GM20000 (cell line): ENCODE data around the gene FGF7.
"Not testable (repeated sequence)": the region's sequence is repeated elsewhere in the genome, so short reads cannot be mapped to it uniquely, and the experiment has no call there.

Experiments
- DNase-seq: peaks from one replicate; pipeline ENCODE4 v3.0.0; 2012; ENCODE audit warnings: low spot score
- CTCF ChIP-seq: IDR thresholded peaks from 2 replicates; pipeline ENCODE4 v1.5.1; 2012; ENCODE audit warnings: mild to moderate bottlenecking, control low read depth; ENCODE audit errors: extremely low read depth, missing control alignments

Gene FGF7

GRCh38 chr15:49423021-49423420 is at the start of gene FGF7:
FGF7 (plus strand) TSS chr15:49423242; CDS start chr15:49424298, 1,056 bp downstream.
- TF ChIP-seq CTCF, result no peak
- no peak for DNase-seq

- TF ChIP-seq CTCF, result no peak
- no peak for DNase-seq
These were observed 43.0 kb upstream of the FGF7 start for GRCh38 chr15:49379996-49380395.

- no peak for DNase-seq
- no peak for TF ChIP-seq CTCF
These were observed 42.1 kb upstream of the FGF7 start for GRCh38 chr15:49380912-49381311.

GRCh38 chr15:49382394-49382793 is 40.6 kb upstream of the FGF7 start:
- TF ChIP-seq CTCF, result no peak
- DNase-seq, result no peak

GRCh38 chr15:49383266-49383665 is 39.8 kb upstream of the FGF7 start:
- no peak for DNase-seq
- no peak for TF ChIP-seq CTCF

GRCh38 chr15:49387471-49387870 is 35.6 kb upstream of the FGF7 start:
- no peak for DNase-seq
- TF ChIP-seq CTCF, result no peak

- DNase-seq, result not testable (repeated sequence)
These were observed 20.3 kb upstream of the FGF7 start for GRCh38 chr15:49402515-49403296.
